Activated T-cell treated with anti-CD3 and anti-CD28 coated beads, Interleukin-2, amount 50 U/mL, for 72 hours (primary cell): ENCODE results near the gene AGPAT2. TPM values are rescaled to one million over a fixed set of nuclear protein-coding genes. Genes with fewer than 3 reads are reported as not detected.

Experiments
- ATAC-seq, 2 donors: fragments of 150-1000 bp; cut with Tn5 transposase; replicated peaks in 1 of 2; 2 replicates each; pipeline ENCODE4 v1.10.0; 2021; ENCODE audit warnings: moderate library complexity in 2 of 2, mild to moderate bottlenecking in 1 of 2
- DNase-seq, 2 donors: peaks; one replicate each; pipeline ENCODE4 v3.0.0; 2021 to 2022; ENCODE audit warnings: mixed read lengths in 1 of 2
- H3K27ac Mint-ChIP-seq: one replicate; pipeline ENCODE4 v1.8.0; 2022; ENCODE audit warnings: mild to moderate bottlenecking, moderate library complexity, mixed read lengths
- H3K27me3 Mint-ChIP-seq: one replicate; pipeline ENCODE4 v1.8.0; 2022; ENCODE audit warnings: low read depth, mixed read lengths
- H3K36me3 Mint-ChIP-seq, 2 donors: one replicate each; pipeline ENCODE4 v1.8.0; 2022; ENCODE audit warnings: mixed read lengths in 2 of 2, mild to moderate bottlenecking in 1 of 2; ENCODE audit not compliant: insufficient read depth in 2 of 2
- H3K4me1 Mint-ChIP-seq: one replicate; pipeline ENCODE4 v1.8.0; 2022; ENCODE audit warnings: low read depth, mixed read lengths
- H3K4me3 Mint-ChIP-seq, 2 donors: one replicate each; pipeline ENCODE4 v1.8.0; 2022; ENCODE audit warnings: mild to moderate bottlenecking in 2 of 2, mixed read lengths in 2 of 2, moderate library complexity in 2 of 2
- H3K9me3 Mint-ChIP-seq, 2 donors: one replicate each; pipeline ENCODE4 v1.8.0; 2022; ENCODE audit warnings: mixed read lengths in 2 of 2
- total RNA-seq, 2 donors: library from RNA; stranded (reverse); gene quantifications; one replicate each; pipeline ENCODE4 v1.2.3, GENCODE V29; 2022

The AGPAT2 gene
- total RNA-seq, 2 donors from 2014 or later: 18.3 to 19.2 TPM

GRCh38 chr9:136693490-136694162 lies 6.4 kb upstream of the AGPAT2 start:
- ATAC-seq (peak; percentile 58 to 73), DNase-seq (peak in 1 of 2 donors; percentile 43)
- Mint-ChIP-seq H3K27me3 (peaks cover 8% of the 10 kb centered on the region), H3K27ac (no peak overlapping the region), H3K4me1 (no peaks in the 10 kb centered on the region), H3K9me3 (no peaks in the 10 kb centered on the region), H3K4me3 (no peak overlapping the region), H3K36me3 (no peaks in the 10 kb centered on the region)

DNA sequence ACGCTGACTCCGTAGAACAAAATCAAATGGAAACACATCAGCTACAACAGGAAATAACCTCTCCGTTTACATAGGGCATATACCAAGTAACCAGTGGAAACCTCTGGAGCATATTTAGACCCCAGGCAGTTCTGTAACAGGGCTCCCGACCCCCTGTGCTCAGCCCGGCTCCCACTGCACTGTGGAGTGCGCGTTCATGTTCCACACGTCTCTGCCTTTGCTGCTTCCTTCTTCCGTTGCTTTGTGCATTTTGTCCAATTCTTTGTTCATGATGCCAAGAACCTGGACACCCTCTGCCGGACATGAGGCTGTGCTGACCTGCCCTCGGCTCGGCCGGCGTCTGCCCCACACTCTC lies 5.9 kb upstream of the AGPAT2 start:
- no peaks in the 10 kb centered on the region for H3K4me1 Mint-ChIP-seq
- H3K27me3 Mint-ChIP-seq: peaks cover 5% of the 10 kb centered on the region
- no peaks in the 10 kb centered on the region for H3K9me3 Mint-ChIP-seq
- no peaks in the 10 kb centered on the region for H3K36me3 Mint-ChIP-seq
- ATAC-seq (no peak), DNase-seq (no peak)
- H3K27ac Mint-ChIP-seq: no peak overlapping the region
- H3K4me3 Mint-ChIP-seq: no peak overlapping the region

DNA sequence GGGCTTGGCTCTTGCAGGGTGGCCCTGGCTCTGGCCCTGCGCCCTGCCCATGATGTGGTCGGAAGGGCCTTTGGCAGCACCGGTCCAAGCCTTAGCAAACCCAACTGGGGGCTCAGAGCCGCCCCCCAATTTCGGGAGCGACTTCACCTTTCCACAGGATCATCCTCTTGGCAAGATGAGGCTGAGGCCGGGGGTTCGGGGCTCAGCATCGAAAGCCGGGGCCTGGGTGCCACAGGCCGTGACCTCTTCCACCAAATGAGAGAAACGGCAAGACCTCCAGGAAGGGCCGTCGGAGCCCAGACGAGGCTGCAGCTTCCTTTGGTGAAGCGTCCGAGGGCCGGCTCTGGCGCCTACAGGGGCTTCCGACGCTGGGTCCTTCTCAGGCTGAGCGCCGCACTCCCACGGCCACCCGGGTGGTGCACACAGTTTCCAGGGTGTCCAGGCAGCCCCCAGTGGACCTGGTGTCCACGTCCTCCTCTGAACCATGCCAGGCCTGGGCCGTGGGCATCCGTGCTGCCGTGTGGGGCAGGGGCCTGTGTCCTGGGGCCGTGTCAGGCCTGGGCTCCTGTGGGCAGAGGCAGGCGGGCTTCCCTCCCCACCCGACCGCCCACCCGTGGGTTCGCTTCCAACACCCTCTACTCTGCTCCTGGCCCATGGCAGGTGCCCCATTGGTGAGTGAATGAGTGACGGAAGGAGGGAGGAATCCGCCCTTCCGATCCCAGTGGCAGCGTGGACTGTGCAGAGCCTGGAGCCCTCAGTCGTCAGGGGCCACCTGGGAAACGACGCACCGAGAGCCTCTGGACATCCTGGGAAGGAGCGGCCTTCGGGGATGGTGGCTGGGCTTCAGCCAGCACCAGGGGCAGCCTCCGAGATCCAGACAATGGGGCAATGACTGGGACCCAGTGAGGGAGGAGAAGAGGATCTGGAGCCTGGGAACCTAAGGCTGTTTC lies 5.2 kb upstream of the AGPAT2 start:
- no peaks in the 10 kb centered on the region for H3K36me3 Mint-ChIP-seq
- H3K4me3 Mint-ChIP-seq: no peak overlapping the region
- no peaks in the 10 kb centered on the region for H3K9me3 Mint-ChIP-seq
- H3K27me3 Mint-ChIP-seq: peaks cover 5% of the 10 kb centered on the region
- H3K27ac Mint-ChIP-seq: no peak overlapping the region
- DNase-seq (no peak), ATAC-seq (no peak)
- no peaks in the 10 kb centered on the region for H3K4me1 Mint-ChIP-seq

DNA sequence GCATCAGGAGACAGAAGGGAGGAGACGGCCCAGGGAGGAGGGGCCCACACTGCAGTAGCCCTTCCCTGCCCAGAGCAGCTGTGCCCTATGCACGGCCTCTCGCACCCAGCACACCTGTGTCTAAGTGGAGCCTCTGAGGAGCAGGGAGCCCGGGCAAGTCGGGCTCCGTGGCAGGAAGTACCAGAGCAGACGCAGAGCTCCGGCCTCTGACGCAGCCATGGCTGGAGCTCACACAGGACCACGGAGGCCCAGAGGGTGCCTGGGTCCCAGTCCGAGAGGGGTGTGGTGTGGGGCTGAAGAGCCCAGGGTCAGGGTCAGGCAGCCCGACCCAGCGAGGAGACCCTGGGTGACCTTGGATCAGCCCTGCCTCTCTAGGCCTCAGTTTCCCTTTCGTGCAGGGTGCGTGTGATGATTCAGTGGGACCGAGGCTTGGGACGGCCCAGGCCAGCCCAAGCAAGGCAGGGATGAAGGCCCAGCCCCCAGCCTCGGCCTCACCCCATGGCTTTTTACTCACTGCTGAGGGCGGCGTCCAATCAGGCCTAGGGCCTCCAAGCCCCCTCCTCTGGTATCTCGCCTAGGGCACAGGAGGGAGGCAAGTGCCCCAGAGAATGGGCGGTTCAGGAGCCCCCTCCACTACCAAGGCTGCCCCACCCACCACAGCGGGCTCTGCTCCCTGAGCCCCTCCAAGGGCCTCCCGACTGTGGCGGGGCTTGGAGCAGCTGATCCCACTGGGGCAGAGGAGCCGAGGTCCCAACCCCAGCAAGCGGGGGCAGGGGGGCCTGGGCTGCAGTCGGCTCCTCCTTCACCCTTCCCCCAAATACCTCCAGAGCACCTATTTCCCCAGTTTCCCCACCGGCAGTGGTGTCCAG lies 4.3 kb upstream of the AGPAT2 start:
- DNase-seq (no peak), ATAC-seq (no peak)
- H3K9me3 Mint-ChIP-seq: no peaks in the 10 kb centered on the region
- no peaks in the 10 kb centered on the region for H3K36me3 Mint-ChIP-seq
- no peak overlapping the region for H3K4me3 Mint-ChIP-seq
- no peaks in the 10 kb centered on the region for H3K27me3 Mint-ChIP-seq
- no peak overlapping the region for H3K27ac Mint-ChIP-seq
- no peaks in the 10 kb centered on the region for H3K4me1 Mint-ChIP-seq

DNA sequence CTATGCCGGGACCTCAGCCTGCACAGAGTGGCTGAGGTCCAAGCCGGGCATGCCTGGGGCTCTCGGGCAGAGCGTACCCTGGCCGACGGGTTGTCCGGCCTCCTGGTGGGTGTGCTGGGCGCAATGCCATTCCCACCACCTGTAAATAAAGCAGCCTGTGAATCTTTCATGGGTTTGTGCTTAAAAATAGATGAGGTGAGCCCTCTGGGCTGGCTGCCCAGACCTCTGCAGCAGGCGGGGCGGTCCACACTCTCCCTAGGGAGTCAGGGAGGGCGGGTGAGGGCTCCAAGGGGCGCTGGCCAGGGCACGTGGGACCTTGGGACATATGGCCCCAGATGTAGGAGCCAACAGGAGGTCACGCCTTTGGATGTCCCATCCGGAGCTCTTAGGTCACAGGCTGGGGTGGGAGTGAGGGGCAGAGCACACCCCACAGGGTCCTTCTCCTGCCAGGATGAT lies 3.6 kb upstream of the AGPAT2 start:
- Mint-ChIP-seq H3K27me3 (no peaks in the 10 kb centered on the region), H3K4me3 (no peak overlapping the region), H3K36me3 (no peaks in the 10 kb centered on the region), H3K9me3 (no peaks in the 10 kb centered on the region), H3K27ac (no peak overlapping the region), H3K4me1 (peaks cover 3% of the 10 kb centered on the region)
- ATAC-seq (no peak), DNase-seq (no peak)

GRCh38 chr9:136690104-136690805 lies 3.0 kb upstream of the AGPAT2 start:
- H3K4me3 Mint-ChIP-seq: no peak overlapping the region
- DNase-seq (no peak), ATAC-seq (no peak)
- H3K27ac Mint-ChIP-seq: no peak overlapping the region
- no peaks in the 10 kb centered on the region for H3K9me3 Mint-ChIP-seq
- H3K36me3 Mint-ChIP-seq: no peaks in the 10 kb centered on the region
- H3K27me3 Mint-ChIP-seq: no peaks in the 10 kb centered on the region
- peaks cover 4% of the 10 kb centered on the region for H3K4me1 Mint-ChIP-seq

DNA sequence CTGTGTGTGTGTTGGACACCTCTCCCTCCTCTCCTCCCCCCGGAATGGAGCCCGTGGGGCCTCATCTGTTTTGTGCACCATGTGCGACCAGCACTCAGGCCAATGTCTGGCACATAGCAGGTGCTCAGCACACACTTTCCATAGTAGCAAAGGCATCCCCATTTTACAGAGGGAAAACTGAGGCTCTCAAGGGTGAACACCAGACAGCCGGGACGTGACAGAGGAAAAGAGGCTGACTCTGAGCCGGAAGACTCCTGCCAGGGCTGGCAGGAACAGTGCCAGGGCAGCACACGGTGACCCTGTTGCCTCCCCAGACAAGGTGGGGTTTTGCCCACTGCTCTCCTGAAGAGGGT lies 1.8 kb upstream of the AGPAT2 start:
- no peak for DNase-seq
- Mint-ChIP-seq H3K36me3 (no peaks in the 10 kb centered on the region), H3K27ac (no peak overlapping the region), H3K27me3 (no peaks in the 10 kb centered on the region), H3K9me3 (no peaks in the 10 kb centered on the region), H3K4me1 (peaks cover 4% of the 10 kb centered on the region), H3K4me3 (peak overlapping the region in 1 of 2 donors; percentile 57)
- ATAC-seq: no peak

DNA sequence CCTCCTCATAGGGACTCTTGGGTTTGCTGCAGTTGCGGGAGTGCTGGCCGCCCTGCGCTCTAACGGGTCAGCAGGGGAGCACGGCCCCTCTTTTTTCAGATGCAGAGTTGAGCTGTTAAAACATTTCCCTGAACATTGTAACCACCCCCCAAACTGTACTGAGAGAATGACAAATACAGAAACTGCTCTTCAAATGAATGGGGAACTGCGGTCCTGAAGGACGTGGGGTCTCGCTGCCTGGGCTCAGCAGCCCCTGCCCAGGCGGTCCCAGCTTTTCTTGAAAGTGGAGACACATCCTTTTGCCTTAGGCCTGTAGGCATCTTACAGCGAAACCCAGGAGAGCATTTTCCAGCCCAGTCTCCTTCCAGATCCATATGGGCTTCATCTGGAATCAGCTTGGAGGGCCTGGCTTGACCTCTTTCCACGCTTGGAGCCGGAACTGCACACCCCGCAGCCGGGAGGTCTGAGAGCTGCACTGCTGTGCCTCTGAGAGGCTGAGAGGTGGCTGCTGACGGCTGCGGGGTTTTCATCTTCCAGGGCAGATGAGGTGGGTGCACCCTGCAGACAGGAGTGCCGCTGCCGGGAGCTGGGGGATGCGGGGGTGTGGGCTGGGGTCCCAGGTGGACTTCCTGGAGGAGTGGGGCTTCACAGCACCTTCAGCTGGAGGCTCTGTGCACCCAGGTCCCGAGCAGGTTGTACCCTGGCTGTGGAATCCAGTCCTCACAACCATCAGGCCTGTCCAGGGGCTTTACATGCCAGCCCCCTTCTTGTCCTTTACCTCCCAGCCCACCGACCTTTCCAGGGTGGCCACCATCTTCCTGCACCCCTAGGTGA lies 1.2 kb upstream of the AGPAT2 start:
- no peak for DNase-seq
- H3K9me3 Mint-ChIP-seq: no peaks in the 10 kb centered on the region
- H3K27ac Mint-ChIP-seq: no peak overlapping the region
- H3K4me3 Mint-ChIP-seq: peak overlapping the region; percentile 40 to 57
- no peaks in the 10 kb centered on the region for H3K27me3 Mint-ChIP-seq
- H3K4me1 Mint-ChIP-seq: peaks cover 4% of the 10 kb centered on the region
- H3K36me3 Mint-ChIP-seq: no peaks in the 10 kb centered on the region
- ATAC-seq: no peak

DNA sequence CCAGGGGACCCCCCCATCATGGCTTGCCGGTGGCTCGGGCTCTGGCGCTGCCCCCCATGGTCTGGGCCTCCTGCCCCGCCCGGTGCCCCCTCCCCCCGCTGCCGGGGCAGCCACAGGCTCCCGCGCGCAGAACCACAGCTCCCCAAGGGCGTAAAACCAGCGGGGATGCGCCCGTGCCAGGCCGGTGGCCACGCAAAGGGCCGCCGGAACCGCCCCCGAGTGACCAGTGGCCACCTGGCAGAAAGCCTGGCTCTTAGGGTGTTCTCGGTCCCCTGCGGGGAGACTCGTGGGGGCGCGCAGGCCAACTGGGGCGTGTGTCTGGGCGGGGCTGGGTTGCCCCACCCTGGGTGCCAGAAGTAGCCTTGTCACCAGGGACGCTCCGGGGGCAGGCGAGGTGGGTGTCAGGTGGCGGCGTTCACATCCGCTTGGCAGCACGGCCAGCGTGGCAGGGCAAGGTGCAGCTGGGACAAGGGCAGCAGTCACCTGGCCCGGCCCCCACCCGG lies 515 bp upstream of the AGPAT2 start:
- no peak overlapping the region for H3K27ac Mint-ChIP-seq
- H3K4me1 Mint-ChIP-seq: peaks cover 4% of the 10 kb centered on the region
- peak overlapping the region; percentile 40 to 48 for H3K4me3 Mint-ChIP-seq
- peak in 1 of 2 donors; percentile 10 for ATAC-seq
- H3K27me3 Mint-ChIP-seq: no peaks in the 10 kb centered on the region
- no peaks in the 10 kb centered on the region for H3K9me3 Mint-ChIP-seq
- H3K36me3 Mint-ChIP-seq: no peaks in the 10 kb centered on the region
- DNase-seq: no peak

- H3K36me3 Mint-ChIP-seq: no peaks in the 10 kb centered on the region
- H3K27ac Mint-ChIP-seq: no peak overlapping the region
- ATAC-seq (no peak), DNase-seq (no peak)
- H3K4me3 Mint-ChIP-seq: peak overlapping the region; percentile 79 to 81
- H3K4me1 Mint-ChIP-seq: peaks cover 4% of the 10 kb centered on the region
- H3K27me3 Mint-ChIP-seq: no peaks in the 10 kb centered on the region
- H3K9me3 Mint-ChIP-seq: no peaks in the 10 kb centered on the region
Measured at GRCh38 chr9:136686534-136686793, 793 bp downstream of the AGPAT2 start.

- Mint-ChIP-seq H3K4me1 (peaks cover 4% of the 10 kb centered on the region), H3K4me3 (peak overlapping the region; percentile 79 to 81), H3K27ac (no peak overlapping the region), H3K9me3 (no peaks in the 10 kb centered on the region), H3K27me3 (no peaks in the 10 kb centered on the region), H3K36me3 (no peaks in the 10 kb centered on the region)
- ATAC-seq: no peak
- DNase-seq: no peak
Measured at GRCh38 chr9:136685790-136686533, 1.3 kb downstream of the AGPAT2 start.
